HG02981 (cell line): ENCODE measurements around the gene VTA1.
"Not testable (repeated sequence)": the region's sequence is repeated elsewhere in the genome, so short reads cannot be mapped to it uniquely, and the experiment has no call there.

Source experiments
- ATAC-seq: cut with Tn5 transposase; IDR thresholded peaks from one replicate; pipeline ENCODE4 v1.9.1; 2021; ENCODE audit warnings: mild to moderate bottlenecking, moderate library complexity; ENCODE audit not compliant: unreplicated experiment

VTA1 gene

DNA sequence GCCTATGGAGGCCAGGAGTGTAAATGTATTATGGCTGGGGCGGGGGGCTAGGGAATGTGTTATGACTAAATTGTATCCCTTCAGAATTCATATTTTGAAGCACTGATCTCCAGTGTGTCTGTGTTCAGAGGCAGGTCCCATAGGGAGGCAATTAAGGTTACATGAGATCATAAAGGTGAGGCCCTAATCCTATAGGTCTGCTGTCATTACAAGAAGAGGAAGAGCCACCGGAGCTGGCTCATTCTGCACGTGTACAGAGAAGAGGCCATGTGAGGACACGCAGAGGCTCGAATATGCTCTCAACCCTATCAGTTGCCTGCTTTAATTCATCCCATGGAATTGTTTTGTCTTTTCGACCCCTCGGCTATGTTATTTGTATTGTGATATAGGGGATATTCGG is 76.9 kb downstream of the VTA1 start:
- no peak for ATAC-seq

DNA sequence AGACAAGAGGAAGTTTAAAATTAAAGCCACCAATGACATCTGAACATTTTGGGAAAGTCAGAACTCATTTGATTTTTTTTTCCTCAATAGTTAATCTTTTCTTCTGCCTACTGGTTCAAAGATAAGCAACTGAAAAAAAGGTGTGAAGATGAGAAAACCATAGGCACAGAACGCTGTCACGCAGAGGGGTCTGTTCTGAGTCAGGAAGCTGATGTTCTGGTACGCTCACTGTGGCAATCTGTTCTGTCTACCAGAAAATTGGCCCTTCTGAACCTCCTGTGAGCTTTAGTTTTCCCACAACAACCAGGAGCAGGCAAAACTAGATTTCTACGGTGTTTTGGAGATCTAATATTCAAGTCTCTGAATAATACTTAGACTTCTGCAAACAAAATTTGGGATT is 78.1 kb downstream of the VTA1 start:
- ATAC-seq: no peak

DNA sequence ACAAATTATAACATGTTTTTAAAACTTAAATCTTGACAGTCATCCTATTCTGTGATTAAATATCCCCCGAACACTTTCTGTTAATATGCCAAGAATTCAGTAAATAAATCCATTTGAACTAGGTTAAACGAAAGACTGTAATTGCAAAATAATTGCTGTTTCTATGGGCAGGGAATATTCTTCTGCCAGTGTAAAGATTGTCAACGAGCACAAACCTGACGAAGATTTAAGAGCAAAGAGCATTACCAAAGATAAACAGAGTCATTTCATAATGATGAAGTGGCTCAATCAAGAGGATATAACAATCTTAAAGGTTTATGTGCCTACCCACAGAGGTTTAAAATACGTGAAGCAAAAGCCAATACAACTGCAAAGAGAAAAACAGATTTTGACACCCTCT is 78.5 kb downstream of the VTA1 start:
- ATAC-seq: no peak

DNA sequence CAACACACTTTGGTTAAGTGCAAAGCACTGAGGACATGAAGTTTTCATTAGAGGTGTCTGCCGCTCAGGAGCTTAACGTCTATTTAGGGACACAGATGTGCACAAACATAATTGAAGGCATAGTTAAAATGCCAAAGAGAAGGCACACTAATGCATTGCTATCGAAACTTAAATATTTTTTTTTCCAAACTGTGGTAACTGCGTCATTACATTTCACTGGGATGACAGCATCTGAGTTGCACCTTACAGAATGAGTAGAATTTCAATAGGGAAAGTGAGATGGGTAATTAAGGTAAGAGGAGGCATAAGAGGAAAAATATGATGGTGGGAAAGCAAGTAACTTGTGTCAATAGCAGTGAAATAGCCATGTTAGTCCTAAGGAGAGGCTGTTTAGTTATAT is 79.7 kb downstream of the VTA1 start:
- ATAC-seq: no peak

DNA sequence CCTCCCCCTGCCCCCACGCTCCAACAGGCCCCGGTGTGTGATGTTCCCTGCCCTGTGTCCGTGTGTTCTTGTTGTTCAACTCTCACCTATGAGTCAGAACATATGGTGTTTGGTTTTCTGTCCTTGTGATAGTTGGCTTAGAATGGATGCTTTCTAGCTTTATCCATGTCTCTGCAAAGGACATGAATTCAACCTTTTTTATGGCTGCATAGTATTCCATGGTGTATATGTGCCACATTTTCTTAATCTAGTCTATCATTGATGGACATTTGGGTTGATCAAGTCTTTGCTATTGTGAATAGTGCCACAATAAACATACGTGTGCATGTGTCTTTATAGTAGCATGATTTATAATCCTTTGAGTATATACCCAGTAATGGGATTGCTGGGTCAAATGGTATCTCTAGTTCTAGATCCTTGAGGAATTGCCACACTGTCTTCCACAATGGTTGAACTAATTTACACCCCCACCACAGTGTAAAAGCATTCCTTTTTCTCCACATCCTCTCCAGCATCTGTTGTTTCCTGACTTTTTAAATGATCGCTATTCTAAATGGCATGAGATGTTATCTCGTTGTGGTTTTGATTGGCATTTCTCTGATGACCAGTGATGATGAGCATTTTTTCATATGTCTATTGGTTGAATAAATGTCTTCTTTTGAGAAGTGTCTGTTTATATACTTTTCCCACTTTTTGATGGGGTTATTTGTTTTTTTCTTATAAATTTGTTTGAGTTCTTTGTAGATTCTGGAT is 82.6 kb downstream of the VTA1 start:
- ATAC-seq: not testable (repeated sequence)

DNA sequence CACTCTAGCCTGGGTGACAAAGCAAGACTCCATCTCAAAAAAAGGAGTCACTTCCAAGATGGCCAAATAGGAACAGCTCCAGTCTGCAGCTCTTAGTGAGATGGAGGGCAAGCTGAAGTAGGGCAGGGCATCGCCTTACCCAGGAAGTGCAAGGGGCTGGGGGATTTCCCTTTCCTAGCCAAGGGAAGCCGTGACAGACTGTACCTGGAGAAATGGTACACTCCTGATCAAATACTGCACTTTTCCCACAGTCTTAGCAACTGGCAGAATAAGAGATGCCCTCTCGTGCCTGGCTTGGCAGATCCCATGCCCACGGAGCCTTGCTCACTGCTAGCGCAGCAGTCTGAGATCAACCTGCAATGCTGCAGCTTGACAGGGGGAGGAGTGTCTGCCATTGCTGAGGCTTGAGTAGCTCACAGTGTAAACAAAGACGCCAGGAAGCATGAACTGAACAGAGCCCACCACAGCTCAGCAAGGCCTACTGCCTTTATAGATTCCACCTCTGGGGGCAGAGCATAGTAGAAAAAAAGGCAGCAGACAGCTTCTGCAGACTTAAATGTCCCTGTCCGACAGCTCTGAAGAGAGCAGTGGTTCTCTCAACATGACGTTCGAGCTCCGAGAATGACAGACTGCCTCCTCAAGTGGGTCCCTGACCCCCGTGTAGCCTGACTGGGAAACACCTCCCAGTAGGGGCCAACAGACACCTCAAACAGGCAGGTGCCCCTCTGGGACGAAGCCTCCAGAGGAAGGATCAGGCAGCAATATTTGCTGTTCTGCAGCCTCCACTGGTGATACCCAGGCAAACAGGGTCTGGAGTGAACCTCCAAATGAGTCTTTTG is 85.4 kb downstream of the VTA1 start:
- peak; percentile 75 for ATAC-seq

DNA sequence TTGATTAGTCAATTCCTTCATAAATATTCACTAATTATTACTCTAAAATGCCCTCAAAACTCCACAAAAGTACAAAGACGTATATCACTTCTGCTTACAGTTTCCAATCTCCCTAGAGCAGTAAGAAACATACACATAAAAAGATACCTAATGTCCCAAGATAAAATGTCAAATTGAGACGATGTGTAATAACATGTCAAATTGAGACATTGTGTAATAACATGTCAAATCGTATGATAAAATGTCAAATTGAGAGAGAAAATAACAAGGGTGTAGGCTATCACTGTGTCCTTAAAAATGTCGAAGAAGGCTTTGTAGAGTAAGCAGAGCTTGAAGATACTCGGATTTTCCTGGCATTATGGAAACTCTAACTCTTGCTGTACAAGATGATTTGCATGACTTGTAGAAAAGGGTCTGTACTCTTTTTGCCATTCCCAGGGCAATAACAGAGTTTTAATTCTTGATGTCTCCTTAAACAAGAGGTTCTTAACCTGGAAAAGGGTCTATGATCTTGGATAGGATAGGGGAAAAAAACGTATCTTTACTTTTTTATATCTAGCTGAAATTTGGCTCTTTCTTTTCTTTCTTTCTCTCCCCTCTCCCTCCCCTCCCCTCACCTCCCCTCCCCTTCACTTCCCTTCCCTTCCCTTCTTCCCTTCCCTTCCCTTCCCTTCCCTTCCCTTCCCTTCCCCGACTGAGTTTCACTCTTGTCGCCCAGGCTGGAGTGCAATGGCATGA is 87.1 kb downstream of the VTA1 start:
- no peak for ATAC-seq

DNA sequence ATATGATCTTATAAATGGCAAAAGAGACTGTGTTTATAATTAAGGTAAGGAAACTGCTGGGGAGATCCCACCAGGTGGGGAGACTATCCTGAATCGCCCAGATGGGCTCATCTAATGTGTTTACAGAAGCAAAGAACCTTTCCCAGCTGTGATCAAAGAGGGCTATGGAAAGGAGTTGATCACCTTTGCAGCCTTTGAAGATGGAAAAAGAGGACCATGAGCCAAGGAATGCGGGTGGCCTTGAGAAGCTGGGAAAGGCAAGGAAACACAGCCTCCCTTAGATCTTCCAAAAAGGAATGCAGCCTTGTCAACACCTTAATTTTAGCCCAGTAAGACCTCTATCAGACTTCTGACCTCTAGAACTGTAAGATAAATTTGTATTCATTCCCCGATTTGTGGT is 88.2 kb downstream of the VTA1 start:
- ATAC-seq: no peak

DNA sequence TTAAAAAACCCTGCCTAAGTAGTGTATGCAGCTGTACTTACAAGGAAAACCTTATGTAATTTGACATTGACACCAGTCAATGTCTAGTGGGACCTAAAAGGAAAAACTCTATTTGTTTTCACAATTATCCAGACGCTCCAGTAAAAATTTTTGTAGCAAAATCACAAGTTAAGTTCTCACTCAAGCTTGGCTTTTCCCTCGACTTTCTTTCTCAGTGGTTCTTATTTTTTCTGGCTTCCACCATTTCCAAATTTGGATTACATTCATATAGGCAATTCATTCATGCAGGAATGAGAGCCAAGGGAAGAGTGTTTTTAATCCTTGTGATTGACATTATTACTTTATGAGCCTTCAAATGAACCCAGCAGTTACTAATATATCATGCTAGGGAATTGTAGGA is 88.7 kb downstream of the VTA1 start:
- ATAC-seq: no peak

DNA sequence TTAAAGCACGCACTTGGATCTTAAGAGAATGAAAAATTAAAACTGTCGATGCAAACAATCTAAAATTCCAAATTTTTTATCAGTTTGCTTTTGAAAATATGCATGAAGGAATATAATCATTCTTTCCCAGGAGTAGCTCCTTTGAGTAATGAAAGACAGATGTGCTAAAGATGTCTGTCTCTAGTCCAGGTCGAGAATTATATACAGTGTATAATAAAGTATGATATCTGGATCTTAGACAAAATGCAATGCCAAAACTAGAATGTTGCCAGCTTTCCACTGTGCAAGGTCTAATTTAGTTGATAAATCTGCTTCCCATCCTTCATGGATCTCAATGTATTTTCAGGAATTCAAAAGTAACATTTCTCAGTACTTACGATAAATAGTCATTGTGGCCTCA is 89.6 kb downstream of the VTA1 start:
- ATAC-seq: no peak

DNA sequence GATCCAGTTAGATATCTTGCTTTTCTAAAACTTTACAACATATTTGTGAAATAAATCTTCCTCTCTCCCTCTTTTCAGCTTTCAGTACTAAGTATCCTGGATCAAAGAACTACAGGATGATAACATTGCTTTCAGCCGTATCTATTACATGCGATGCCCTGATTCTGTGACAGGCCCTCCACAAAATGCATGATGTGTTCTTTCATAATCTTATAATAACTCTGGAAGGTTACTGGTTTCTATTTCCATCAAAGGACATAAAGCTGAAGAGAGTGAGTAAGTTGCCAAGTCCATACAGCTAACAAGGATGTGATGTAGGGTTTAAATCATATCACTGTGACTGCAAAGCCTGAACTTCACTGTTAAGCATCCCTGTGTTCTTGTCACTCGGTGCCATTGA is 91.8 kb downstream of the VTA1 start:
- ATAC-seq: no peak

DNA sequence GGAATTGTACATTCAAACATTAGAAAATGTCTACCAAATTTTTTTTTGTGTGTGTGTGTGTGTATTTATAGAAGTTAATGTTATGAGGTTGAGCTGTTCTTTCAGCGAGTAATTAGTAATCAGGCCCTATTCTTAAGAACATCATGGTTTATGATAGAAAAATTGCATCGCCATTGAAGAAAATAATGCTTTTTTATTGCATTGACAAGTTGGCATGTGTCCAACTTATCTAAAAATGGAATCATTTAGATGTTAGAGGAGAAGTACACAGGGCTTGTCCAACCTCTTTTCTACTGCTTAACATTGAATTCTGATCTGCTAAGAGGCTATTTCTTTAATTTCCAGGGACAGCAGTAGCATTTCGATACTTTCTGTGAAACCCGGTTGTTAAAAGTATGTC is 93.1 kb downstream of the VTA1 start:
- ATAC-seq: no peak

DNA sequence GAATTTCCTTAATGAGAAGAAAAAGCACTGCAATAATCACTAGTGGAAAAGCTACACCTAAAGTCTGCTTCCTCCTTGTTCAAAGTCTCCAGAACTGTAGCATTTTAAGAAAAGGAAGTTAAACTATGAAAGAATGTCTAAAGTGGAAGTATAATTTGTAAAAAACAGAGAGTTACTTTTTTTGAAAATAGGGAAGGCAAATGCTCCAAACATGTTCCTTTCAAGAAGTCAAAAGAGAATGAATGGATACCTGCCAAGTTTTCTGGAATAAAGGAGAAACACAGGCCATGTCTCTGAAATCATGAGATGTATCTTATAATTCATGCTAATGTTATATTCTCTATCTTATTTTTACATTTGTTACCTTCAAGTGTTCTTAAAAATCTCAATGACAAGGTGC is 94.0 kb downstream of the VTA1 start:
- ATAC-seq: no peak

DNA sequence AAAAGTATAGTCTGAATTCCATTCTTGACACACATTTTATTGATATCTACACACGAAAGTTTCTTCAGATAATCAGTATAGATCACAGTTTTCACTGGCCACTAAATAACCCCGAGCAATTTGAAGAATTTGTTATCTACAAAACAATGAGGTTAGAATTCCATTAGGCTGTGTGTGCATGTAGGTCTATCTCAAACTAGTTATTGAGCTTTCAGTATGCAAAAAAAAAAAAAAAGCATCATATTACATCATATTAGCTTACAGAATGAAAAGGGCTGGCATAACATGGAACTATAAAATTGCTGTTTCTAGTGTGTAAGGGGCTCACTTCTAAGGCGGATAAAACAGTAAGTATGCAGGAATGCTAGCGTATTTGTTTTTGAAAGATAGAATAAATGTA is 95.2 kb downstream of the VTA1 start:
- ATAC-seq: no peak

DNA sequence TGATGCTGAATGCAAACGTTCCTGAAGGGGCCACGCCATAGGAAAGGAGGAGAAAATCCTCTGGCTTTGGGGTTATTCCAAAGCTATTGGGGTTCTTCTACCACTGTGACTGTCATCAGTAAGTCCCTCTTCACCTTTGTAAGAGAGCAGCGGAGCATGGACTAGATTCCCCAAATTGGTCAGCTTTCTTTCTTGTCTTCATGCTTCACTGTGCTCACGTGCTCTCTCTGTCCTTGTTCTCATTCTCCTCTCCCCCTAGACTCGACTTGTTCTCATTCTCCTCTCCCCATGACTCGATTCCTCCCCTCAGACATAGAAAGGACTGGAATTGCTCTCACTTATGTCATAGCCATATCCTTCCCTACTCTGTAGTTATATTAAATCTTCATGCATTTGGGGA is 99.9 kb downstream of the VTA1 start:
- peak; percentile 50 for ATAC-seq

DNA sequence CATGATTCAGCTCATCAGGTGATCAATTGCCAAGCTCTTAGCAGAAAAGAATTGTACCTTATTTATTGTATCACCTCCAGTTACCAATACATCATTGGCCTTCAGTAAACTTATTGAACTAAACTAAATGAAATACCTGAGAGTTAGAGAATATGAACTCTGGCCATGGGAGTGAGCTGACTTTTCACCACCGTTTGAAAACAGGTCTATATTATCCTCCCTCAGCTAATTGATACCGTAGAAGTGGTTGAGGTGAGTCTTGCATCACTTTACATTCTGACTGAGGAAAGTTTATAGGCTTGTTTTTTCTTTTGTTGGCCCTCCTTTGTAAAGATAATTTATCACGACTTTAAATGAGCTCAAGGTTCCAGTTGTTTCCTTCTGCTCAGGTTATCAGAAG is 102.2 kb downstream of the VTA1 start:
- ATAC-seq: no peak

DNA sequence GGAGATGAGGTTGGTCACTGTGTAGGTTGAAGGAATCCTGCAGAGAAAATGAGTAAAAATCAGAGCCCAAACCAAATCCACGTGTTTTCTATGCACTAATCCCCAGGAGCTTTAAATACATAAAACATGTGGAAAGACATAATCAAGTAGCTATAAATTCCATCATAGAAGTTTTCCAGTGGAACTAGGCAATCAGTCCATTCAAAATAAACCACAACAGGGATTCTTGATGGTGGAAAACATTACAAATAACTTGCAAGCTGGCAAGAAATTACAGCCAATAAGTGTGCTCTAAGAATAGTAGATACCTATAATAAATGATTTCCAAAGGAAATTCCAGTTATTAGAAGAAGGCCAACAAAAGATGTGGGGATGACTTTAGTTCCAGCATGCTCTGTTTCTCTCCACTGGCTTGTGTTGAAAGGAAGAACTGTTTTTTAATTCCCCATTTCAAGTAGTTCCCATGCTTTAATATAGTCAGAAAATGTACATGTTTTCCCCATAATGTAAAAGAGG is 104.9 kb downstream of the VTA1 start:
- ATAC-seq: no peak

DNA sequence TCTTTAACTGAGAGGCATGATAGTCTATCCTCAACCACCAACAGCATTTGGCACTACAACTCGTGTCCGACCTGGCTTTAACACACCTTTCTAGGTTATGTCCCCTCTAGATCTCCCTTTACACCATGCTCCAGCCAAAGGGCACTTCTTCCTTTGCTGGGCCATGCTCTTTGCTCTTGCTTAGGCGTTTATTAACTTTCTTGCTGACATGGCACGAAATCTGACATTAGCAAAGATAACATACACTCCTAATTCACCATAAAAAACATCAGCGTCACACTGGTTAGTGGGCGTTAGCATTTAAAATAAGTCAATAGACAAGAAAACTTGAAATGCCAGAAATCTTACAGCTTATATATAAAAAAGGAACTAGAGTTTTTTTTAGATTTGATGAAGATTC is 107.5 kb downstream of the VTA1 start:
- no peak for ATAC-seq

DNA sequence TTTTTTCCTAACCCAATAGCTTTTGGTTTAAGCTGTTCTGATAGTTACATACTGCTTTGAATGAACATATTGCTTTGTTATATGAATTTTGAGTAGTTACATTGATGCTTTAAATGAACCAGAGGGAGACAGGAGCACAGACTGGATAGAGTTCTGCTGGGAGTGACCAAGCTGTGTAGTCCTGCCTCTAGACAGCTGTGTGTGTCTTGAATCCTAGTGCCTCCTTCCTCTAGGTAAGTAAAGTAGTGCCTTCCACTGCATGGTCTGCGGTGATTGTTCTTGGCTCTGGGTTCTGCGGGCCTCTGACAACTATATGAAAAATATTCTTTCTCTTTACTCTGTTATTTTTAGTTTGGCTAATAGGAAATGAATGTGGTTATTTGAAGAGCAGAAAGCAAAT is 108.7 kb downstream of the VTA1 start:
- ATAC-seq: no peak

DNA sequence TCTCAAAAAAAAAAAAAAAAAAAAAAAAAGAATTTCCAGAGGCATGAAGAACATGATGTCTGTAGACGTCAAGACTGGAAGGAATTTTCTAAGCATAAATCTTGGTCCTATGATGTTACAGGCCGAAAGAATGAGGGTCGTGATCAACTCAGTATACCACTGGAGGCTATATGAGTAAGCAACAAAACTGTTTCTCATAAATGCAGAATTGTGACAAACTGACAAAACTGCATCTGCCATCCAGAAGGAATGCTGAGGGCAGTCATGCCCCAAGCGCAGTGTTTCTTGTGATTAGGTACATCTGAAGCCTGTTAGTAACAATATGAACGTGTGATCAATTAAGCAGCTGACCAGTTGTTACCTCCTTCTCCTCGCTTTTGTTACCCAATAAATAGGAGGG is 111.2 kb downstream of the VTA1 start:
- ATAC-seq: no peak

DNA sequence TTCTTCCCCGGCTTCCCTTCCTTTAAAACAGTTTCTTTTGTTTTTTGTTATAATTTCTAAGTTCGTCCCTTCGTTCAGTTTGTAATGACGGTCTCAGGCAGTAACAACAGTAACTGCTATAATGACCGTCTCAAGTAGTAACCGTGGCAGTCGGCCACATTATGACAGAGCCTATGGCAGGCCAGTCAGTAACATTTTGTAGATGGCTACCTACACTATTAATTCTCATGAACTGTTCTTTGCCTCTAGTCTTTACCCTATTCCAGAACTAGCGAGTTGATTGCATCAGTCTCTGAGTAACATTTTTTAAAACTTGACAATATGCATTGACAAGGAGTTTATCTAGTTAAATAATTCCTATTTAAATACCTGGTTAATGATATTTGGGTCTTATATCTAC is 111.7 kb downstream of the VTA1 start:
- ATAC-seq: no peak

DNA sequence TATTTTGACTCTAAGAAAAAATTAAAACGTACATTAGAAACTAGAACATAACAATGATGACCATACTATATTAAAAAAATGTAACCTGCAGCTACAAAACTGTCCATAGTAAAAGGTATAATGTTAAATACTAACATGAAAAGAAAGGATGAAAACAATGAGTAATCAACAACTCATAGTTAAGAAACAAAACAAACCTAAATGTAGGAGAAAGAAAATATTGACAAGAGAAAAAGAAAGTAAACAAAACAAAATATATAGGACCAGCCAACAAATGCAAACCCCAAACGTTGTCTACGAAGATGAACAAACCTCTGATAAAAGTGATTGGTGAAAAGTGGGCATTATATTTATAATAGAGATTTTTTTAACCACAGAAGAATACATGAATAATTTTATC is 113.7 kb downstream of the VTA1 start:
- ATAC-seq: no peak
